H1 (cell line): ENCODE results near the gene ACSM3. TPM values are rescaled to one million over a fixed set of nuclear protein-coding genes. Genes with fewer than 3 reads are reported as not detected.

Experiments
- CTCF ChIA-PET: fragments of 300-600 bp; sonication (Branson Sonifier 250); formaldehyde crosslinking; loops from one replicate; lab custom pipeline; 2021; ENCODE audit not compliant: partially characterized antibody; lab: Charles Lee
- POLR2A ChIA-PET: fragments of 300-600 bp; sonication (Branson Sonifier 250); formaldehyde crosslinking; loops from one replicate; lab custom pipeline; 2021; ENCODE audit warnings: inconsistent platforms; ENCODE audit not compliant: partially characterized antibody; lab: Charles Lee
- DNase-seq, 2 experiments: peaks; one replicate each; pipeline versions ENCODE4 v3.0.0 to v3.0.0-alpha.2; 2010 to 2022; ENCODE audit warnings: low spot score in 2 of 2, low read depth in 1 of 2, mixed read lengths in 1 of 2
- FAIRE-seq: peaks from 2 replicates; lab custom pipeline; 2011; peaks lifted over from hg19 to GRCh38; lab: Jason Lieb, UNC
- H2AFZ ChIP-seq: 2 replicates; pipeline ENCODE4 v1.8.1; 2012; ENCODE audit warnings: low read length, inconsistent platforms
- H2AK5ac ChIP-seq: 2 replicates; pipeline ENCODE4 v1.6.1; 2013; ENCODE audit warnings: low read depth, low read length
- H2BK120ac ChIP-seq: replicated peaks from 2 replicates; pipeline ENCODE3; 2013; ENCODE audit warnings: low read depth, low read length, inconsistent platforms
- H2BK12ac ChIP-seq: 2 replicates; pipeline ENCODE4 v1.6.1; 2013; ENCODE audit warnings: low read depth, low read length
- H2BK15ac ChIP-seq: 2 replicates; pipeline ENCODE4 v1.6.1; 2013; ENCODE audit warnings: low read length
- H2BK20ac ChIP-seq: 2 replicates; pipeline ENCODE4 v1.6.1; 2013; ENCODE audit warnings: low read length
- H2BK5ac ChIP-seq: 2 replicates; pipeline ENCODE4 v1.6.1; 2013; ENCODE audit warnings: low read depth, low read length
- H3K14ac ChIP-seq: 2 replicates; pipeline ENCODE4 v1.6.1; 2013; ENCODE audit warnings: inconsistent platforms; ENCODE audit not compliant: insufficient read length
- H3K18ac ChIP-seq: 2 replicates; pipeline ENCODE4 v1.6.1; 2013; ENCODE audit warnings: low read length; ENCODE audit errors: extremely low read depth
- H3K23ac ChIP-seq: 2 replicates; pipeline ENCODE4 v1.6.1; 2013; ENCODE audit warnings: inconsistent platforms; ENCODE audit not compliant: insufficient read length
- H3K23me2 ChIP-seq: 2 replicates; pipeline ENCODE4 v1.6.1; 2013; ENCODE audit warnings: low read depth, low read length
- H3K27ac ChIP-seq: 2 replicates; pipeline ENCODE4 v1.6.1; 2011; ENCODE audit warnings: low read depth, low read length, inconsistent platforms
- H3K27me3 ChIP-seq, 4 experiments: replicated peaks in 1 of 4; 1 replicate in 1 of 4; 2 replicates in 3 of 4; pipeline versions ENCODE4 v1.6.1 to v1.8.1; 2011 to 2013; ENCODE audit warnings: low read length in 3 of 4, mild to moderate bottlenecking in 3 of 4, inconsistent platforms in 2 of 4, mixed read lengths in 2 of 4, moderate library complexity in 1 of 4; ENCODE audit not compliant: control insufficient read depth in 3 of 4, insufficient read depth in 3 of 4; ENCODE audit errors: extremely low read depth in 1 of 4
- H3K36me3 ChIP-seq, 4 experiments: 2 replicates each; pipeline versions ENCODE4 v1.6.1 to v1.8.1; 2011 to 2013; ENCODE audit warnings: mild to moderate bottlenecking in 4 of 4, low read length in 3 of 4, moderate library complexity in 2 of 4, control low read depth in 1 of 4, inconsistent platforms in 1 of 4; ENCODE audit not compliant: insufficient read depth in 4 of 4, control insufficient read depth in 2 of 4
- H3K4ac ChIP-seq: replicated peaks from 2 replicates; pipeline ENCODE3; 2013; ENCODE audit warnings: low read length, low read depth, mixed read lengths, inconsistent platforms; ENCODE audit not compliant: insufficient read length
- H3K4me1 ChIP-seq, 4 experiments: replicated peaks in 1 of 4; 1 replicate in 1 of 4; 2 replicates in 3 of 4; pipeline versions ENCODE4 v1.6.1 to v1.8.1; 2011 to 2013; ENCODE audit warnings: low read length in 3 of 4, inconsistent platforms in 2 of 4, mixed read lengths in 1 of 4; ENCODE audit not compliant: insufficient read depth in 4 of 4, control insufficient read depth in 3 of 4
- H3K4me2 ChIP-seq, 2 experiments: 2 replicates each; pipeline versions ENCODE4 v1.6.1 to v1.8.1; 2011 to 2013; ENCODE audit warnings: low read depth in 2 of 2, low read length in 2 of 2, control low read depth in 1 of 2, inconsistent platforms in 1 of 2, mild to moderate bottlenecking in 1 of 2; ENCODE audit not compliant: insufficient read depth in 1 of 2
- H3K4me3 ChIP-seq, 4 experiments: fragments of 200-600, 300-600 bp in 1 of 4; sonication (generic), shearing (Covaris generic), sonication (Bioruptor Twin) in 1 of 4; 2 replicates each; pipeline versions ENCODE4 v1.5.1 to v1.8.1; 2011 to 2016; ENCODE audit warnings: low read length in 4 of 4, low read depth in 3 of 4, control low read depth in 2 of 4, inconsistent platforms in 2 of 4, mild to moderate bottlenecking in 2 of 4, mixed read lengths in 1 of 4, moderate library complexity in 1 of 4; ENCODE audit not compliant: insufficient read depth in 2 of 4; ENCODE audit errors: extremely low read depth in 1 of 4
- H3K56ac ChIP-seq: replicated peaks from 2 replicates; pipeline ENCODE3; 2013; ENCODE audit warnings: low read depth, mild to moderate bottlenecking, mixed read lengths, low read length, inconsistent platforms; ENCODE audit not compliant: insufficient read length
- H3K79me1 ChIP-seq: 2 replicates; pipeline ENCODE4 v1.6.1; 2013; ENCODE audit warnings: low read depth, low read length, control low read depth
- H3K79me2 ChIP-seq, 2 experiments: 2 replicates each; pipeline versions ENCODE4 v1.6.1 to v1.8.1; 2012 to 2013; ENCODE audit warnings: low read length in 2 of 2, mild to moderate bottlenecking in 2 of 2, inconsistent platforms in 1 of 2; ENCODE audit not compliant: insufficient read depth in 2 of 2, control insufficient read depth in 1 of 2
- H3K9ac ChIP-seq, 4 experiments: replicated peaks in 1 of 4; 1 replicate in 1 of 4; 2 replicates in 3 of 4; pipeline versions ENCODE4 v1.6.1 to v1.8.1; 2011 to 2013; ENCODE audit warnings: low read depth in 3 of 4, low read length in 3 of 4, control low read depth in 2 of 4, mild to moderate bottlenecking in 2 of 4, moderate library complexity in 2 of 4, inconsistent platforms in 1 of 4; ENCODE audit errors: extremely low read depth in 1 of 4
- H3K9me3 ChIP-seq, 2 experiments: 2 replicates each; pipeline versions ENCODE4 v1.6.1 to v1.8.1; 2012 to 2013; ENCODE audit warnings: mild to moderate bottlenecking in 2 of 2, moderate library complexity in 2 of 2, control low read depth in 1 of 2, inconsistent platforms in 1 of 2, low read depth in 1 of 2, low read length in 1 of 2, mixed read lengths in 1 of 2; ENCODE audit not compliant: insufficient read depth in 2 of 2
- H4K20me1 ChIP-seq, 2 experiments: replicated peaks in 1 of 2; 2 replicates each; pipeline versions ENCODE3 to v1.8.1; 2011 to 2013; ENCODE audit warnings: inconsistent platforms in 2 of 2, low read length in 2 of 2, mild to moderate bottlenecking in 1 of 2; ENCODE audit not compliant: insufficient read depth in 2 of 2, control insufficient read depth in 1 of 2
- H4K5ac ChIP-seq: 2 replicates; pipeline ENCODE4 v1.6.1; 2013; ENCODE audit warnings: low read length, low read depth, mixed read lengths, inconsistent platforms; ENCODE audit not compliant: insufficient read length
- H4K8ac ChIP-seq: 2 replicates; pipeline ENCODE4 v1.8.0; 2013; ENCODE audit warnings: mild to moderate bottlenecking, moderate library complexity, low read length, inconsistent platforms; ENCODE audit not compliant: insufficient read depth; ENCODE audit errors: extremely low read depth
- H4K91ac ChIP-seq: replicated peaks from 2 replicates; pipeline ENCODE3; 2013; ENCODE audit warnings: low read length, mixed read lengths, inconsistent platforms; ENCODE audit not compliant: insufficient read length
- FOSL1 ChIP-seq: IDR thresholded peaks from 2 replicates; pipeline ENCODE4 v1.6.1; 2011; ENCODE audit warnings: mild to moderate bottlenecking, low read depth, low read length, moderate library complexity; ENCODE audit not compliant: insufficient read depth
- MAFK ChIP-seq: IDR thresholded peaks from 2 replicates; pipeline ENCODE4 v1.6.1; 2012; ENCODE audit warnings: low read depth, mild to moderate bottlenecking, improper control_type of control experiment, low read length
- RXRA ChIP-seq: IDR thresholded peaks from 2 replicates; pipeline ENCODE4 v1.6.1; 2011; ENCODE audit warnings: low read depth, mild to moderate bottlenecking, low read length, moderate library complexity; ENCODE audit not compliant: insufficient read depth
- SAP30 ChIP-seq: fragments of 300-600 bp; sonication (generic); IDR thresholded peaks from 2 replicates; pipeline ENCODE4 v1.7.1; 2012; ENCODE audit warnings: low read length, moderate library complexity, mild to moderate bottlenecking, inconsistent platforms; ENCODE audit not compliant: insufficient read depth, insufficient replicate concordance
- polyA plus RNA-seq, 7 experiments: library from polyadenylated mRNA; depleted of rRNA in 3 of 7; stranded (reverse) in 5 of 7; unstranded in 2 of 7; fragments of >200 nt in 5 of 7; fragments of 200-250 nt in 2 of 7; gene quantifications; 1 replicate in 5 of 7; 2 replicates in 1 of 7; 4 replicates in 1 of 7; pipeline versions ENCODE4 v1.2.1 to v1.2.3, GENCODE V29; 2011 to 2013; ENCODE audit warnings: missing spikeins in 2 of 7, mixed read lengths in 2 of 7
- total RNA-seq: library from RNA; stranded (reverse); fragmentation: NEBNext Ultra II Directional; extraction: Animal tissue kit (Norgen Biotek cat#: 25700); gene quantifications from 2 replicates; pipeline ENCODE4 v1.2.1, GENCODE V29; 2021

ACSM3 gene
- total and polyA plus RNA-seq, 2 of the 8 experiments (the other 6 are each of a cell fraction or from before 2014, with no cell fraction given), result 5.7 to 6.2 TPM

- POLR2A ChIA-PET, result no interaction called here
- H3K27me3 ChIP-seq, result no peaks in the 10 kb centered on the region
- H3K14ac ChIP-seq, result no peak overlapping the region
- no peak overlapping the region for H3K23ac ChIP-seq
- no peak overlapping the region for H3K56ac ChIP-seq
- H2AK5ac ChIP-seq, result no peak overlapping the region
- no peak overlapping the region for H2BK120ac ChIP-seq
- TF ChIP-seq MAFK (no peak), SAP30 (no peak), FOSL1 (no peak), RXRA (no peak)
- DNase-seq (no peak), FAIRE-seq (no peak)
- H2BK20ac ChIP-seq, result no peak overlapping the region
- H4K20me1 ChIP-seq, result peaks cover 2 to 10% of the 10 kb centered on the region in 2 experiments
- H4K91ac ChIP-seq, result no peak overlapping the region
- H3K9me3 ChIP-seq, result peaks cover 13 to 15% of the 10 kb centered on the region in 2 experiments; a peak in 3 of 4 replicates
- H3K79me2 ChIP-seq, result peaks cover 7 to 25% of the 10 kb centered on the region in 2 experiments
- no peak overlapping the region for H3K9ac ChIP-seq
- no peak overlapping the region for H2BK12ac ChIP-seq
- peaks cover 3% of the 10 kb centered on the region for H3K79me1 ChIP-seq
- no peak overlapping the region for H2AFZ ChIP-seq
- no peak overlapping the region for H3K4me3 ChIP-seq
- peaks cover 3% of the 10 kb centered on the region; the same call in 1 of the 2 replicates for H3K23me2 ChIP-seq
- H3K27ac ChIP-seq, result no peak overlapping the region
- CTCF ChIA-PET, result no interaction called here
- H2BK5ac ChIP-seq, result no peak overlapping the region
- H3K18ac ChIP-seq, result no peak overlapping the region
- no peak overlapping the region for H4K8ac ChIP-seq
- no peak overlapping the region for H2BK15ac ChIP-seq
- H3K36me3 ChIP-seq, result peaks cover 2 to 4% (median 3%) of the 10 kb centered on the region in 4 experiments; a peak in 5 of 8 replicates
- no peak overlapping the region for H3K4ac ChIP-seq
- no peaks in the 10 kb centered on the region; a peak in 2 of 7 replicates for H3K4me1 ChIP-seq
- H3K4me2 ChIP-seq, result no peak overlapping the region
- no peak overlapping the region for H4K5ac ChIP-seq
These were observed 20.2 kb upstream of the ACSM3 start for GRCh38 chr16:20743591-20743990.
